Pancreas (tissue), 10 donors: ENCODE results near the gene KCNK18. TPM values are rescaled to one million over a fixed set of nuclear protein-coding genes. Genes with fewer than 3 reads are reported as not detected.
A peak's percentile ranks its signal among the peaks of the same experiment; 100 is the strongest.

Experiments used
- ATAC-seq, 4 donors: fragments of 200-7000 bp; cut with Tn5 transposase; one replicate each; pipeline versions ENCODE4 v1.8.0 to v1.9.1; 2020; ENCODE audit warnings: mild to moderate bottlenecking in 4 of 4, moderate library complexity in 4 of 4
- DNase-seq, 6 donors: peaks; one replicate each; pipeline ENCODE4 v3.0.0-alpha.2; 2020
- FAIRE-seq: peaks from 2 replicates; lab custom pipeline; 2012; peaks lifted over from hg19 to GRCh38; lab: Jason Lieb, UNC
- H3K27ac ChIP-seq, 4 donors: fragments of 200-600 bp; sonication (generic); 1 replicate in 3 of 4; 2 replicates in 1 of 4; pipeline versions ENCODE4 v1.5.0 to v1.8.0; 2020
- H3K27me3 ChIP-seq, 4 donors: fragments of 200-600 bp; one replicate each; pipeline ENCODE4 v1.8.0; 2021
- H3K36me3 ChIP-seq, 3 donors: fragments of 200-600 bp; sonication (generic) in 1 of 3; one replicate each; pipeline versions ENCODE4 v1.5.0 to v1.8.0; 2020 to 2021
- H3K4me1 ChIP-seq, 3 donors: fragments of 200-600 bp; one replicate each; pipeline ENCODE4 v1.8.0; 2021
- H3K4me3 ChIP-seq, 4 donors: fragments of 200-600 bp; sonication (generic) in 2 of 4; one replicate each; pipeline versions ENCODE4 v1.5.0 to v1.8.0; 2020 to 2021
- H3K9me3 ChIP-seq, 4 donors: fragments of 200-600 bp; one replicate each; pipeline ENCODE4 v1.8.0; 2021
- CTCF ChIP-seq, 4 donors: fragments of 200-600 bp; sonication (generic) in 3 of 4; IDR thresholded peaks; one replicate each; pipeline versions ENCODE4 v1.5.0 to v1.8.0; 2021; ENCODE audit warnings: antibody characterized with exemption in 4 of 4
- WGBS, 2 donors: extraction: QIAGEN DNeasy Blood & Tissue Kit; methylation state at CpG; one replicate each; pipeline ENCODE4 v1.1.7; 2013; 5-methylcytosine and 5-hydroxymethylcytosine counted together
- intact Hi-C, 3 donors: fragments of 100-400 bp; cut with DNase I; formaldehyde crosslinking; loops; one replicate each; pipeline versions ENCODE4 v1.11.1 to v1.14.2; 2022
- polyA plus RNA-seq, 2 donors: library from polyadenylated mRNA; stranded (reverse); fragments of 200-250 nt; gene quantifications; one replicate each; pipeline ENCODE4 v1.2.3, GENCODE V29; 2013
- total RNA-seq, 6 donors: library from RNA; stranded (reverse); fragmentation: NEBNext Ultra II Directional in 4 of 6; extraction: Animal tissue kit (Norgen Biotek cat#: 25700) in 4 of 6; gene quantifications; one replicate each; pipeline versions ENCODE4 v1.2.1 to v1.2.4, GENCODE V29; 2021 to 2023
- donor health status: healthy with polysubstance abuse.
- donor health status: DM: no; HTN: no; CAD: no; lungs with moderate emphysema.
- donor health status: DM: no; HTN: no; CAD: no.
- donor health status: control.
- donor health status: control.
- donor health status: Bipolar disorder and iron deficiency.
- donor health status: DM: yes; HTN: yes; CAD: no.
- donor health status: DM: no; HTN: no; CAD: no.
- donor health status: DM: no; HTN: no; CAD: no.
- donor health status: DM: yes; HTN: yes; CAD: no.

Gene KCNK18
- total and polyA plus RNA-seq, 8 donors: not detected

DNA sequence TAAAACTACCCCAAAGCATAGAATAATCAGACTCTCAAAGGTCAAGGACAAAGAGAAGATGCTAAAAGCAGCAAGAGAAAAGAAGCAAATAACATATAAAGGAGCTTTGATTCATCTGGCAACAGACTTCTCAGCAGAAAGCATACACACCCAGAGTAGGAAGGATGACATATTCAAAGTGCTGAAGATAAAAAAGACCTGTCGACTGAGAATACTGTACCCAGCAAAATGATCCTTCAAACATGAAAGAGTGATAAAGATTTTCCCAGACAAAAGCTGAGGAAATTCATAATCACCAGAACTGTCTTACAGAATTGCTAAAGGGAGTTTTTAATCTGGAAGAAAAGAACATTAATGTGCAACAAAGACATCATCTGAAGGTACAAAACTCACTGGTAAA lies 14.9 kb downstream of the KCNK18 start:
- no peak for DNase-seq
- no peak for TF ChIP-seq CTCF (IDR thresholded peaks at IDR 0.05)
- peaks cover 0 to 8% (median 4%) of the 10 kb centered on the region in 4 donors for H3K27me3 ChIP-seq
- no peak for ATAC-seq
- H3K4me1 ChIP-seq: no peaks in the 10 kb centered on the region
- WGBS, 2 donors: 70 to 88% methylated on average over 1 of the region's 1 CpG
- no peaks in the 10 kb centered on the region for H3K9me3 ChIP-seq
- H3K4me3 ChIP-seq: no peak overlapping the region
- no peaks in the 10 kb centered on the region for H3K36me3 ChIP-seq
- FAIRE-seq: no peak
- no peak overlapping the region for H3K27ac ChIP-seq
- intact Hi-C loops: no loop called here

DNA sequence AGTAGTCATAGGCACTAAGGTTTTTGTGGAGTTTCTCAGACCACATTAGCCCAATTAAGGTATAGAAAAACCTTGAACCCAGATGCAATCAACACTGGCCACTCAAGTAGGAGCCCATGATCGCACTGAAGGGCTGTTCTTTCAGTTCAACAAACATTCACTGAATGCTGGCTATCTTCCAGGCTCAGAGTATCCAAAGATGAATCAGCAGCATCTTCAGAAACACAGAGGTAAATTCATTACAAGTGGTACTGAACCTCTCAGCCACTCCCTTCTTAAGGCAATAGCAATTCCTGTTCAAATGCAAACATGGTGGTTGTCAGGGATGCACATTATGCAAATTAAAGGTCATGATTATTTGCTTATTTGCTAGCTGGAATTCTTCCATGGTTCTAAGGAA lies 17.1 kb downstream of the KCNK18 start:
- FAIRE-seq: no peak
- Histone ChIP-seq H3K4me3 (no peak overlapping the region), H3K27me3 (peaks cover 0 to 8% (median 4%) of the 10 kb centered on the region in 4 donors), H3K9me3 (no peaks in the 10 kb centered on the region), H3K4me1 (no peaks in the 10 kb centered on the region), H3K36me3 (no peaks in the 10 kb centered on the region), H3K27ac (no peak overlapping the region)
- no peak for DNase-seq
- no peak for ATAC-seq
- intact Hi-C loops: no loop called here
- no peak for TF ChIP-seq CTCF (IDR thresholded peaks at IDR 0.05)
- WGBS, 2 donors: 63 to 81% methylated on average over 1 of the region's 1 CpG

DNA sequence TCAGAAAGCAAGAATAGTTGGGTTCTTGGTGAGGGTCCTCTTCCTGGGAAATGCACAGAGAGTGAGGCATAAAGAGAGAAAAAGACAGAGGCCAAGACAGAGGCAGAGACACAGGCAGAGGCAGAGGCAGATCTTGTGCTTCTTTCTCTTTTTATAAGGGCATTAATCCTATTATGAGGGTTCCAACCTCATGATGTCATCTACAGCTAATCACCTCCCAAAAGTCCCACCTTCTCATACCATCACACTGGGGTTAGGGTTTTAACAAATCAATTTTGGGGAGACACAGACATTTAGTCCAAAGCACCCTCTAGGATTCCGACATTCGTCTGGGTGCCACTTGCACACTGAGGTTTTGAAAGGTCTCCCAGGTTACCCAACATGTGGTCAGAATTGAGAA lies 17.8 kb downstream of the KCNK18 start:
- FAIRE-seq: no peak
- no peak for DNase-seq
- Histone ChIP-seq H3K4me3 (no peak overlapping the region), H3K36me3 (no peaks in the 10 kb centered on the region), H3K27me3 (peaks cover 0 to 8% (median 4%) of the 10 kb centered on the region in 4 donors), H3K9me3 (no peaks in the 10 kb centered on the region), H3K27ac (no peak overlapping the region), H3K4me1 (no peaks in the 10 kb centered on the region)
- no peak for ATAC-seq
- WGBS, 2 donors: 62 to 84% methylated on average over 2 of the region's 2 CpGs
- no peak for TF ChIP-seq CTCF (IDR thresholded peaks at IDR 0.05)
- intact Hi-C loops: no loop called here

DNA sequence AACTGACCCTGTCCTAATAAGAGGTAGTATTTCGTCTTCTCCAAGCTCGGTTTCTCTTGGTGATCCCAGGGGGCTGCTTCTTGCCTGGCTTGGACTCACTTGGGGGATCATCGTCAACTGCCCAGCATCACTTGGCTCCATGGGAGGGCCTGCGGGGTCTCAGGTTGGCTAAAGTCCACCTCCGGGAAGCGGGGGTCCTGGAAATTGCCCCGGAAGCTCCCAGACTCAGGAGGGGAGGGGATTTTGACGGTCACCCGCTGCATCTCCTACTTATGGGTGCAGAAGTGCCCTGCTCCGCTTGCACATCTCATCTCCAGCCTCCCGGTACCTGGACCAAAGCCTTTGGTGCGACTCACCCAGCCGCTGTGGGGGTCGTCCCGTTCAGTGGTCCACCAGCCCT lies 18.7 kb downstream of the KCNK18 start:
- Histone ChIP-seq H3K4me3 (peak overlapping the region in 1 of 4 donors; percentile 56), H3K4me1 (no peaks in the 10 kb centered on the region), H3K9me3 (no peaks in the 10 kb centered on the region), H3K36me3 (no peaks in the 10 kb centered on the region), H3K27me3 (peaks cover 0 to 8% (median 4%) of the 10 kb centered on the region in 4 donors), H3K27ac (no peak overlapping the region)
- WGBS, 2 donors: 44 to 53% methylated on average over 15 of the region's 15 CpGs
- intact Hi-C loops: no loop called here
- DNase-seq (no peak), ATAC-seq (no peak), FAIRE-seq (no peak)
- no peak for TF ChIP-seq CTCF (IDR thresholded peaks at IDR 0.05)

GRCh38 chr10:117216611-117217195 lies 19.4 kb downstream of the KCNK18 start:
- intact Hi-C loops: no loop called here

More at GRCh38 chr10:117216611-117217195, 19.4 kb downstream of the KCNK18 start:
- no peaks in the 10 kb centered on the region for H3K9me3 ChIP-seq
- no peak for FAIRE-seq
- WGBS, 2 donors: 0 to 1% methylated on average over 49 to 52 of the region's 52 CpGs
- ATAC-seq: peak; percentile 92 to 97 (median 96)
- no peaks in the 10 kb centered on the region for H3K4me1 ChIP-seq
- H3K36me3 ChIP-seq: no peaks in the 10 kb centered on the region
- H3K27ac ChIP-seq: no peak overlapping the region
- peak; percentile 100 for TF ChIP-seq CTCF (IDR thresholded peaks at IDR 0.05)
- peak; percentile 56 to 93 (median 80) for DNase-seq
- H3K4me3 ChIP-seq: peak overlapping the region; percentile 2 to 56 (median 31)
- peaks cover 0 to 8% (median 4%) of the 10 kb centered on the region in 4 donors for H3K27me3 ChIP-seq
